ENCODE data around the gene ZNF521. TPM values are rescaled to one million over a fixed set of nuclear protein-coding genes. Genes with fewer than 3 reads are reported as not detected.

Gene ZNF521
- total RNA-seq, 6 donors from 2014 or later = 4.7 to 37.7 (median 13.8) TPM

GRCh38 chr18:25141886-25142285, 210.1 kb downstream of the ZNF521 start:
- Histone ChIP-seq H3K27ac (no peak overlapping the region), H3K9me3 (no peaks in the 10 kb centered on the region), H3K36me3 (no peaks in the 10 kb centered on the region), H3K4me1 (no peaks in the 10 kb centered on the region), H3K27me3 (no peaks in the 10 kb centered on the region), H3K4me3 (no peak overlapping the region)
- WGBS, 2 donors = 74 to 77% methylated on average over 3 of the region's 3 CpGs
- TF ChIP-seq EP300 (IDR thresholded peaks at IDR 0.05) = no peak
- no peak for TF ChIP-seq POLR2A (IDR thresholded peaks at IDR 0.05)
- TF ChIP-seq, protein P1, sequence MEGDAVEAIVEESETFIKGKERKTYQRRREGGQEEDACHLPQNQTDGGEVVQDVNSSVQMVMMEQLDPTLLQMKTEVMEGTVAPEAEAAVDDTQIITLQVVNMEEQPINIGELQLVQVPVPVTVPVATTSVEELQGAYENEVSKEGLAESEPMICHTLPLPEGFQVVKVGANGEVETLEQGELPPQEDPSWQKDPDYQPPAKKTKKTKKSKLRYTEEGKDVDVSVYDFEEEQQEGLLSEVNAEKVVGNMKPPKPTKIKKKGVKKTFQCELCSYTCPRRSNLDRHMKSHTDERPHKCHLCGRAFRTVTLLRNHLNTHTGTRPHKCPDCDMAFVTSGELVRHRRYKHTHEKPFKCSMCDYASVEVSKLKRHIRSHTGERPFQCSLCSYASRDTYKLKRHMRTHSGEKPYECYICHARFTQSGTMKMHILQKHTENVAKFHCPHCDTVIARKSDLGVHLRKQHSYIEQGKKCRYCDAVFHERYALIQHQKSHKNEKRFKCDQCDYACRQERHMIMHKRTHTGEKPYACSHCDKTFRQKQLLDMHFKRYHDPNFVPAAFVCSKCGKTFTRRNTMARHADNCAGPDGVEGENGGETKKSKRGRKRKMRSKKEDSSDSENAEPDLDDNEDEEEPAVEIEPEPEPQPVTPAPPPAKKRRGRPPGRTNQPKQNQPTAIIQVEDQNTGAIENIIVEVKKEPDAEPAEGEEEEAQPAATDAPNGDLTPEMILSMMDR (IDR thresholded peaks at IDR 0.05) = no peak
- TF ChIP-seq POLR2AphosphoS5 (IDR thresholded peaks at IDR 0.05) = no peak
- no peak for DNase-seq
- ATAC-seq (ENCODE audit: low FRiP score in 2 of 2) = no peak

DNA sequence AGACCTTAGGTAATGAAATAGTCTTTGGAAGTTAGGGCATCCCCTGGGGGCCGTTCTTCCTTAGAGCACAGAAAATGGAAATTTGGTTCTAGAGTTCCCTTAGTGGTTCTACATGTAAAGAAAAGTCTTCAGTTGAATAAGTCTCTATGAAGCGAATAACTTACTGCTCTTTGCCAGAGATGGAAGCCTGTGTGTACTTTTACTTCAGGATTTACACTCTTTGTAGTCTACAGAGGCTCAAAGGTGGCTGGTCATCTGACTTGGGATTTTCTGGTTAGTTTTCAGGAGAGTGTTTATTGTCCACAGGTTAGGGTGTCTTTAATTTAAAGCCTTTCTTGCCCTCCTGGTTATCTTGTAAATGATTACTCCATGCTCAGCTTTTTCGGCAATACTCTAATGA, 210.6 kb downstream of the ZNF521 start:
- no peak for DNase-seq
- 64 to 76% methylated on average over 3 of the region's 3 CpGs for WGBS, 2 donors
- H3K4me1 ChIP-seq = no peaks in the 10 kb centered on the region
- TF ChIP-seq POLR2A (IDR thresholded peaks at IDR 0.05) = no peak
- TF ChIP-seq, protein P1 (IDR thresholded peaks at IDR 0.05) = no peak
- TF ChIP-seq POLR2AphosphoS5 (IDR thresholded peaks at IDR 0.05) = no peak
- no peak for TF ChIP-seq EP300 (IDR thresholded peaks at IDR 0.05)
- no peak for ATAC-seq (ENCODE audit: low FRiP score in 2 of 2)
- H3K27ac ChIP-seq = no peak overlapping the region
- no peak overlapping the region for H3K4me3 ChIP-seq
- H3K9me3 ChIP-seq = no peaks in the 10 kb centered on the region
- H3K27me3 ChIP-seq = no peaks in the 10 kb centered on the region
- no peaks in the 10 kb centered on the region for H3K36me3 ChIP-seq

GRCh38 chr18:25140962-25141308, 211.0 kb downstream of the ZNF521 start:
- no peak for ATAC-seq (ENCODE audit: low FRiP score in 2 of 2)
- no peak for TF ChIP-seq EP300 (IDR thresholded peaks at IDR 0.05)
- TF ChIP-seq POLR2AphosphoS5 (IDR thresholded peaks at IDR 0.05) = no peak
- no peaks in the 10 kb centered on the region for H3K4me1 ChIP-seq
- no peak overlapping the region for H3K27ac ChIP-seq
- no peaks in the 10 kb centered on the region for H3K9me3 ChIP-seq
- H3K27me3 ChIP-seq = no peaks in the 10 kb centered on the region
- WGBS, 2 donors = 75 to 77% methylated on average over 4 of the region's 4 CpGs
- no peaks in the 10 kb centered on the region for H3K36me3 ChIP-seq
- no peak overlapping the region for H3K4me3 ChIP-seq
- DNase-seq = no peak

- Histone ChIP-seq H3K27me3 (no peaks in the 10 kb centered on the region), H3K27ac (no peak overlapping the region), H3K4me3 (no peak overlapping the region), H3K4me1 (no peaks in the 10 kb centered on the region), H3K36me3 (no peaks in the 10 kb centered on the region), H3K9me3 (no peaks in the 10 kb centered on the region)
- TF ChIP-seq POLR2A (IDR thresholded peaks at IDR 0.05) = no peak
- DNase-seq (no peak), ATAC-seq (ENCODE audit: low FRiP score in 2 of 2) (peak in 1 of 2 donors; percentile 44)
- WGBS, 2 donors = 58 to 66% methylated on average over 8 of the region's 8 CpGs
Observed at GRCh38 chr18:25140124-25140961, 211.6 kb downstream of the ZNF521 start.

- Histone ChIP-seq H3K9me3 (no peaks in the 10 kb centered on the region), H3K4me3 (no peak overlapping the region), H3K4me1 (peaks cover 0 to 7% (median 0%) of the 10 kb centered on the region in 4 donors), H3K36me3 (no peaks in the 10 kb centered on the region), H3K27ac (no peak overlapping the region), H3K27me3 (no peaks in the 10 kb centered on the region)
- no peak for DNase-seq
- TF ChIP-seq POLR2AphosphoS5 (IDR thresholded peaks at IDR 0.05) (no peak), POLR2A (IDR thresholded peaks at IDR 0.05) (no peak), EP300 (IDR thresholded peaks at IDR 0.05) (no peak)
- TF ChIP-seq, protein P1 (IDR thresholded peaks at IDR 0.05) = no peak
- 86 to 92% methylated on average over 4 of the region's 4 CpGs for WGBS, 2 donors
- no peak for ATAC-seq (ENCODE audit: low FRiP score in 2 of 2)
Observed at GRCh38 chr18:25137197-25137472, 214.8 kb downstream of the ZNF521 start.

All from upper lobe of left lung (tissue), 6 donors.